AG10803 (cell line): ENCODE results near the gene SOX30.

ENCODE experiments used
- DNase-seq: peaks from one replicate; pipeline ENCODE4 v3.0.0; 2010; ENCODE audit warnings: low read depth
- H3K4me3 ChIP-seq: 2 replicates; pipeline ENCODE4 v1.5.1; 2011; ENCODE audit warnings: mild to moderate bottlenecking, low read length, control low read depth
- TF ChIP-seq, protein P1 (sequence below): conservative IDR thresholded peaks from 2 replicates; pipeline ENCODE4 v1.5.1; 2011; ENCODE audit warnings: mild to moderate bottlenecking, low read length, control low read depth, inconsistent platforms

Gene SOX30

DNA sequence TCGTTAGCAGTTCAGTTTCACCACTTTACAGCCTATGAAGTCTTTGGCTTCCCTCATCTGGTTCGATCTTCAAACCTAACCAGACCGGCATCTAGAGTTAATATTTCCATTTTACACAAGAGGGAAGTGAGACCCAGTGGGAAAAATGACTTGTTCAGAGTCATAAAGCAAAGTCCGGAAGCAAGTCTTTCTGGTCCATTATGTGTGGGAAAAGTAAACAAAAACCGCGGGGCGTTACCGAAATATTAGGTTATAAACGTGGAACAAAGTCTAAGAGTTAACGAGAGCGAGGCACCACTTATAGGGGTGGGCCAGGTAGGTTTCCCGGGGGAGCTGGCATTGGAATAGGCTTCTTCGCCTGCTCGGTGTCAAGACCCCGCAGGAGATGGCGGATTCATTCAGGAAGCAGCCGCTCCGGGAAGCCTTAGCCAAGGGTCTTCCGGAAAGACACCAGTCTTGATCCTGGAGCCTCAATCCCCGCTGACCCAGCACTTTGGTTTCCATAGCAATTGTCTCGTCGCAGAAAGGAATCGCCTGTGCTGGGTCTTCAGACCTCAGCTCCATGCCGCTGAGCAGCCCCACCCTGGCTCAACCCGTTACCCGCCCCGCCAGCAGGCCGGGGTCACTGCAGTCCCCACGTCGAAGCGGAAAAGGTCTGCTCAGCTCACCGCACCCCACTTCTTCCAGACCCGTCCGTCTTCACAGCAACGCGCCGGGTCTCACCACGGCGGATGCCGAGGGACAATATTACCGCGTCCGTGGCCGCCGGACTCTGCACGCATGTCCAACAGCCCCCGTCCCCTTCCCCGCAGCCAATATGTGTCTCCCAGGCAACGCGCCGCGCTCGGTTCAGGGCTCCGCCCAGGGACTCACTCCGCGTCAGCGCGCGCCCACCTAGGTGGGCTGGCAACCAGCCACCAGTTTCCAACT, 18.7 kb upstream of the SOX30 start, which contains the start of gene C5orf52:
C5orf52 (plus strand) TSS at position 872 of the 930 bp plus-strand sequence. CDS start 82 bp downstream, outside the sequence.
- TF ChIP-seq, protein P1, sequence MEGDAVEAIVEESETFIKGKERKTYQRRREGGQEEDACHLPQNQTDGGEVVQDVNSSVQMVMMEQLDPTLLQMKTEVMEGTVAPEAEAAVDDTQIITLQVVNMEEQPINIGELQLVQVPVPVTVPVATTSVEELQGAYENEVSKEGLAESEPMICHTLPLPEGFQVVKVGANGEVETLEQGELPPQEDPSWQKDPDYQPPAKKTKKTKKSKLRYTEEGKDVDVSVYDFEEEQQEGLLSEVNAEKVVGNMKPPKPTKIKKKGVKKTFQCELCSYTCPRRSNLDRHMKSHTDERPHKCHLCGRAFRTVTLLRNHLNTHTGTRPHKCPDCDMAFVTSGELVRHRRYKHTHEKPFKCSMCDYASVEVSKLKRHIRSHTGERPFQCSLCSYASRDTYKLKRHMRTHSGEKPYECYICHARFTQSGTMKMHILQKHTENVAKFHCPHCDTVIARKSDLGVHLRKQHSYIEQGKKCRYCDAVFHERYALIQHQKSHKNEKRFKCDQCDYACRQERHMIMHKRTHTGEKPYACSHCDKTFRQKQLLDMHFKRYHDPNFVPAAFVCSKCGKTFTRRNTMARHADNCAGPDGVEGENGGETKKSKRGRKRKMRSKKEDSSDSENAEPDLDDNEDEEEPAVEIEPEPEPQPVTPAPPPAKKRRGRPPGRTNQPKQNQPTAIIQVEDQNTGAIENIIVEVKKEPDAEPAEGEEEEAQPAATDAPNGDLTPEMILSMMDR = no peak
- H3K4me3 ChIP-seq = peak within 1 kb of the TSS; percentile 70
- peak; percentile 8 for DNase-seq

DNA sequence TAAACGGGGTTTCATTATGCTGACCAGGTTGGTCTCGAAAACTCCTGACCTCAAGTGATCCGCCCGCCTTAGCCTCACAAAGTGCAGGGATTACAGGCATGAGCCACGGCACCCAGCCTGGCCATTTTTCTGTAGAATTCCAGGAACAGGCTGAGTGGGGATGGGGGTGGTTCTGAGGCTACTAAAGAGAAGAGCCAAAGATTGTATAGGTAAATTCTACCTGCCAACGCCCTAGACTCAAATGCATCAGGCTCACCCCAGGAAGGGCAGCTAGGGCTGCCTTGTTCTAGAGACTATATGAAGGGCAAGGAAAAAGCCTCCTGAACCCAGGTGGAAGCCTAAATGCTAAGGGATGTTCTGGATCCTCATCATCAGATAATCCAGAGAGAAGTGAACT, 17.5 kb upstream of the SOX30 start:
- TF ChIP-seq, protein P1 = no peak
- no peak for DNase-seq
- H3K4me3 ChIP-seq = no peak overlapping the region

GRCh38 chr5:157668356-157668755, 16.1 kb upstream of the SOX30 start:
- TF ChIP-seq, protein P1 = no peak
- no peak for DNase-seq
- H3K4me3 ChIP-seq = no peak overlapping the region

DNA sequence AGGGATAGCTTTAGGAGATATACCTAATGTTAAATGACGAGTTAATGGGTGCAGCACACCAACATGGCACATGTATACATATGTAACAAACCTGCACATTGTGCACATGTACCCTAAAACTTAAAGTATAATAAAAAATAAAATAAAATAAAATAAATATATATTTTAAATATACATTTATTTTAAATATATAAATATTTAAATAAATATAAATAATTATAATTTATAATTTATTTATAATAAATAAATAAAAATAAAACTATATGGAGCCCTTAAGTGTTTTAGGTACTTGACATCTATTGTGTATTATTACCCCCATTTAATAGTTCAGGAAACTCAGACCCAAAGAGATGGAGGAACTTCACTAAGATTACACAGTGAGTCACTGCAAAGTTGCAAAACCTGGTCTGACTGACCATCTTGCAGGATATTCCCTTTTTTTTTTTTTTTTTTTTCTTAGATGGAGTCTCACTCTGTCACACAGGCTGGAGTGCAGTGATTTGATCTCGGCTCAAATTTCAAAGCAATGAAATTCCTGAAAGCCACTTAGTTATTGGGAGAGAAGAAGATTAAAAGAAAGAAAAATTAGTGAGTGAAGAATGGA, 13.3 kb upstream of the SOX30 start:
- TF ChIP-seq, protein P1 = no peak
- no peak overlapping the region for H3K4me3 ChIP-seq
- DNase-seq = peak; percentile 78

DNA sequence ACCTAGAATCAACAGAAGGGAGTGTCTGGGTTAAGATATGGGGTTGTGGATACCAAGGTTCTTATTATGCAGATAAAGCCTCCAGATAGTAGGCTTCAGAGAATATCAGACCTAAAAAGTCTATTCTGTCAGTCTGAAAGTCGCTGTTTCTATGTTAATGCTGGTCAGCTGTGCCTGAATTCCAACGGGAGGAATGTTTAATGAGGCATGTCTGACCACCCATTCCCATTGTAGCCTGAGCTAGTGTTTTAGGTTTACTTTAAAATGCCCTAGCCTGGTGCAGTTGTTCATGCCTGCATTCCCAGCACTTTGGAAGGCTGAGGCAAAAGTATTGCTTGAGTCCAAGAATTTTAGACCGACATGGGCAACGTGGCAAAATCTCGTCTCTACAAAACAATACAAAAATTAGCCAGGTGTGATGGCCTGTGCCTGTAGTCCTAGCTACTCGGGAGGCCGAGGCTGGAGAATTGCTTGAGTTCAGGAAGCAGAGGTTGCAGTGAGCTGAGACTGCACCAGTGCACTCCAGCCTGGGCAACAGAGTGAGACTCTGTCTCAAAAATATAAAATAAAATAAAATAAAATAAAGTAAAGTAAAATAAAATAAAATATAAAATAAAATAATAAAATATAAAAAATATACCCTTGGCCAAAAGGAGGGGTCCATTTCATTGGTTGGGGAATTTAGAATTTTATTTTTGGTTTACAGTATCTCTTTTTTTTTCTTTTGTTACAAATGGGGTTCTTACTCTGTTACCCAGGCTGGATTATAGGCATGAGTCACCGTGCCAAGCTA, 7.8 kb upstream of the SOX30 start:
- no peak overlapping the region for H3K4me3 ChIP-seq
- TF ChIP-seq, protein P1 = no peak
- no peak for DNase-seq

DNA sequence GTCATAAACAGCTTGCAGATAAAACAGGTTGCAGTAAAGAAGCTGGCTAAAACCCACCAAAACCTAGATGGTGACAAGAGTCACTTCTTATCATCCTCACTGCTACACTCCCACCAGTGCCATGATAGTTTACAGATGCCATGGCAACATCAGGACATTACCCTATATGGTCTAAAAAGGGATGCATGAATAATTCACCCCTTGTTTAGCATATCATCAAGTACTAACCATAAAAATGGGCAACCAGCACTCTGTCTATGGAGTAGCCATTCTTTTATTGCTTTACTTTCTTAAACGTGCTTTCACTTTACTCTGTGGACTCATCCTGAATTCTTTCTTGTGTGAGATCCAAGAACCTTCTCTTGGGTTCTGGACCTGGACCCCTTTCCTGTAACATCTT, 6.7 kb upstream of the SOX30 start:
- DNase-seq = no peak
- no peak overlapping the region for H3K4me3 ChIP-seq

More for the DNA sequence above, 6.7 kb upstream of the SOX30 start:
- TF ChIP-seq, protein P1 = no peak
